H7 (cell line): ENCODE results near the gene APOL2. TPM values are rescaled to one million over a fixed set of nuclear protein-coding genes. Genes with fewer than 3 reads are reported as not detected.
"Not testable (repeated sequence)": the region's sequence is repeated elsewhere in the genome, so short reads cannot be mapped to it uniquely, and the experiment has no call there.

ENCODE experiments used
- DNase-seq: peaks from one replicate; pipeline ENCODE4 v3.0.0; 2012
- H3K27me3 ChIP-seq: 2 replicates; pipeline ENCODE4 v1.6.0; 2011; ENCODE audit warnings: mild to moderate bottlenecking, low read length; ENCODE audit not compliant: control insufficient read depth, insufficient read depth
- H3K36me3 ChIP-seq: replicated peaks from 2 replicates; pipeline ENCODE4 v1.5.1; 2011; ENCODE audit warnings: low read length; ENCODE audit not compliant: control insufficient read depth, insufficient read depth
- H3K4me3 ChIP-seq: 2 replicates; pipeline ENCODE4 v1.5.1; 2011; ENCODE audit warnings: low read depth, mild to moderate bottlenecking, control low read depth, low read length, moderate library complexity; ENCODE audit not compliant: insufficient read depth
- total RNA-seq: library from RNA; depleted of rRNA; stranded (reverse); fragments of >200 nt; shearing (Covaris generic); gene quantifications from 2 replicates; pipeline ENCODE4 v1.2.3, GENCODE V29; 2014

Gene APOL2
- total RNA-seq, 1 experiment from 2014 or later = 18.0 TPM

DNA sequence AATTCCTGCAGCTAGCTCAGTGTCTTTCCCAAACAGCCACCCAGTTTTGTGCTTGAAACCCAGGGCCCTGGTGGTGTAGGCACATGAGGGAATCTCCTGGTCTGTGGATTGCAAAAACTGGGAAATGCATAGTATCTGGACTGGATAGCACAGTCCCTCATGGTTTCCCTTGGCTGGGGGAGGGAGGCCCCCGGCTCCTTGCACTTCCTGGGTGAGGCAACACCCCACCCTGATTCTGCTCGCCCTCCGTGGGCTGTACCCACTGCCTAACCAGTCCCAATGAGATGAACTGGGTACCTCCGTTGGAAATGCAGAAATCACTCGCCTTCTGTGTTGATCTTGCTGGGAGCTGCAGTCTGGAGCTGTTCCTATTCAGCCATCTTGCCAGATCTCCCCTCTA is 32.6 kb upstream of the APOL2 start:
- not testable (repeated sequence) for DNase-seq, H3K36me3 ChIP-seq, H3K27me3 ChIP-seq

DNA sequence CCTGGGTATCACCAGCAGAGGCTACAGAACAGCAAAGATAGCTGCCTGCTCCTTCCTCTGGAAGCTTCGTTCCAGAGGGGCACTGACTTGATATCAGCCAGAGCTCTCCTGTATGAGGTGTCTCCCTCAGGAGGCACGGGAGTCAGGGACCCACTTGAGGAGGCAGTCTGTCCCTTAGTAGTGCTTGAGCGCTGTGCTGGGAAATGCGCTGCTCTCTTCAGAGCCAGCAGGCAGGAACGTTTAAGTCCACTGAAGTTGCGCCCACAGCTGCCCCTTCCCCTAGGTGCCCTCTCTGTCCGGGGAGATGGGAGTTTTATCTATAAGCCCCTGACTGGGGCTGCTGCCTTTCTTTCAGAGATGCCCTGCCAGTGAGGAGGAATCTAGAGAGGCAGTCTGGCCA is 31.9 kb upstream of the APOL2 start:
- not testable (repeated sequence) for DNase-seq

More for the DNA sequence above, 32.6 kb upstream of the APOL2 start:
- not testable (repeated sequence) for H3K4me3 ChIP-seq

DNA sequence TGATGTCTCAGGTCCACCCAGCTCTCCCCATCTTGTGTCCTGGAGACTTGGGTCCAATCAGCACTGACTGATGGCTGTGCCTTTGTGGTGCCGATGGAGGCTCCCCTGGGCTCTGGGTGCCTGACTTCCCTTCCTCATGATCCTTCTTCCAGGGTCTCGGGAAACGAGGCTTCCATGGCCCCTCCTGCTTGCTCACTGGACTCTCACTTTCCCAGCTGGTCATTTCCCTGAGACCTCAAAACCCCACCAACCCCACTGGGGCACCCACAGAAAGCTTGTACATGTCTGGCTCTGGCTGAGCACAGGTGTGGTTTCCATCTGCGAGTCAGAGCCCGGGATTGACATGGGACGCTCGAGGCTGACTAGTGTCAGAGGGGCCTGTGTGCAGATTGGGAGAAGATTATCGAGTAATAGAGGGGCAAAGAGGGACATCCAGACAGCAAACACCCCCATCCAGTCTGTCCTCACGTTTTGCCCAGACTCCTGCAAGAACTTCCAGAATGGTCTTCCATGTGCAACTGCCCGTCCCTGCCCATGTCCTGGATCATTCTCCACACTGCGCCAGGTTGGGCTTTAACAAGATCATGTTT is 28.7 kb upstream of the APOL2 start:
- no peak for DNase-seq
- Histone ChIP-seq H3K4me3 (no peak overlapping the region), H3K27me3 (no peaks in the 10 kb centered on the region; the same call in 1 of the 2 replicates), H3K36me3 (no peaks in the 10 kb centered on the region)

More for the DNA sequence above, 31.9 kb upstream of the APOL2 start:
- H3K4me3 ChIP-seq, H3K36me3 ChIP-seq, H3K27me3 ChIP-seq: not testable (repeated sequence)

DNA sequence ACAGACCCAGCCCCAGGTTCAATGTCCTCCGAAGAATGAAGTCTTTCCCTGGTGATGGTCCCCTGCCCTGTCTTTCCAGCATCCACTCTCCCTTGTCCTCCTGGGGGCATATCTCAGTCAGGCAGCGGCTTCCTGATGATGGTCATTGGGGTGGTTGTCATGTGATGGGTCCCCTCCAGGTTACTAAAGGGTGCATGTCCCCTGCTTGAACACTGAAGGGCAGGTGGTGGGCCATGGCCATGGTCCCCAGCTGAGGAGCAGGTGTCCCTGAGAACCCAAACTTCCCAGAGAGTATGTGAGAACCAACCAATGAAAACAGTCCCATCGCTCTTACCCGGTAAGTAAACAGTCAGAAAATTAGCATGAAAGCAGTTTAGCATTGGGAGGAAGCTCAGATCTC is 27.7 kb upstream of the APOL2 start:
- H3K27me3 ChIP-seq = no peaks in the 10 kb centered on the region; the same call in 1 of the 2 replicates
- DNase-seq = no peak
- H3K36me3 ChIP-seq = no peaks in the 10 kb centered on the region
- no peak overlapping the region for H3K4me3 ChIP-seq

DNA sequence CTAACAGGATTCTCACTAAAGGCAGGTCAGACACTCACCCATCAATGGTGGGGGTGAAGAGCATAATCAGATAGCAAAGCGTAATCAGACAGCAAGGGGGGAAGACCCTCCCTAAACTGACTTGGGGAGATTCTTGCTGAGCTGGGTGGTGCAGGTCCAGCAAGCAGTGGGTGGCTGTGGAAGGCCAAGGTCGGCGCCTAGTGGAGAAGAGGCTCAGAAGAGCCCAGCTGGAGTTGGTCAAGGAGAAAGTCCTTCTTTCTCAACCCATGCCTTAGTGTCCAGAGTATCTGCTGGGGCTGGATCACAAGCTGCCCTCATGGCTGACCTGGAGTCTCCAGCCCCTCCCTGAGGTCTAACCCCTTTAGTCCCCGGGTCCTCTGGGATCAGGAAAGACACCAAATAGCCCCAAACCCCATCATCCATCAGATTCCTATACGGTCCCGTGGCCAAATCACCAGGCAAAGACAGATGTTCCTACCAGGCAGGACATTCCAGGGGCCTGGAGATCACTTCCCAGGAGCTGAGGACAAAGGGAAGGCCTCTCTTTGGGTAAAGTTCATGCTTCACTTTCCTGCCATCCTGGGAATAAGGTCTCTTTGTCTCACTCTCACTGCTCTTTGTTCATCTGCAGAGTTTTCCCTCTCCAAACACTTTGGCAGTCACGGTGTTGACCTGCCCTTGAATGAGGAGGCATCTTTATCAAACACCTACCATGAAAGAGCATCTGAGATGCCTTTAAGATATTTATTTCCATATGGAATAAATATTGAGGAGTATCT is 24.7 kb upstream of the APOL2 start:
- H3K4me3 ChIP-seq, H3K36me3 ChIP-seq, DNase-seq, H3K27me3 ChIP-seq: not testable (repeated sequence)

DNA sequence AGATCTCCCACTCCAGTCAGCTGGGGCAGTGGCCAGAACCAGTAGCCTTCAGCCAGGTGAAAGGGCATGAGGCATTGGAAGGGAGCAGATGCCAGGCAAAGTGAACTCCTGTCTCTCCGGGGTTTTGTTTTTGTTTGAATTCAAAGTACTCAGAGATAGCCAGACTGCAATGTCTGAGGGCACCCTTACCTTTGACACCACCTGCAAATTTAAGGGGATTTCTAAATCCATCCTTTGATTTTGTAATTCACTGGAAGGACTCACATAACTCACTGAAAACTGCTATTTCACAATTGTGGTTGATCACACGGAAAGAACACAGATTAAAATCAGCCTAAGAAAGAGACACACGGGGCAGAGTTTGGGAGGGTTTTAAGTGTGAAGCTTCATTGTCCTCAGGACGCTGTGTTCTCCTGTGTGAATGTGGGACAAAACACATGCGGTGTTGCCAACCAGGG is 23.9 kb upstream of the APOL2 start:
- not testable (repeated sequence) for H3K27me3 ChIP-seq, H3K36me3 ChIP-seq, DNase-seq, H3K4me3 ChIP-seq

DNA sequence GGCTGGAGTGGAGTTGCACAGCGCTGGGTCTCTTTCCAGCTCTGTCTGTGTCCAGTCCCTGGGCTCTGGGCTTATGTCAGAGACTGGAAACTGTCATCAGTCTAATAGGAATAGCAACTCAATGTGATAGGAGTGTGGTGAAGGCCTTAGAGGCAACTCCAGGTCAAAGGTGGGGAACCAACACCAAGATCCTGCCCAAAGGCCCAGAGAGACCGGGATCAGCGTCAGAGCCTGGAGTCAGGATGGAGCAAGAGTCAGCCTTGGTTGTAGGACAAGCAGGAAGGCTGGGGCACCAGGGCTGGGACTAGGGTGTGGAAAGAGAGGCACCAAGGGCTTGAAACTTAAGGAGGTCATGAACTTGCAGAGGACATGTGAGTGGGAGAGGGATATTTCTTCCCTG is 23.0 kb upstream of the APOL2 start:
- not testable (repeated sequence) for H3K36me3 ChIP-seq, H3K27me3 ChIP-seq, H3K4me3 ChIP-seq, DNase-seq

DNA sequence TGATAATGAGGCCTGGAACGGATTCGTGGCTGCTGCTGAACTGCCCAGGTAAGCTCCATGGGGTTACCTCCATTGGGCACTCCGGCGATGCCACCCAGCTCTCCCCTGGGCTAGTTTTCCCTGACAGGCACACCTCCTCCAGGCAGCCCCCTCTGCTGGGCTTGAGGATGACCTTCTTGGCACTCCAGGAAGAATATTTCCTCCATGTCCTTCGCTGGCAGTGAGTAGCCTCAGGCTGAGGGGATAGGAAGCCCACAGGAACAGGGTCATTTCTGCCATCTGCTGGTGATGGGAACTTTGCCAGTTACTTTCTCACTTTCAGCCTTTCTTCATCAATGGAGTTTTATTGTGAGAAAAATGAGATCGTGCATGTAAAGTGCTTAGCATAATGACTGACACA is 22.3 kb upstream of the APOL2 start:
- H3K36me3 ChIP-seq, H3K27me3 ChIP-seq, H3K4me3 ChIP-seq: not testable (repeated sequence)
- peak; percentile 33 for DNase-seq

DNA sequence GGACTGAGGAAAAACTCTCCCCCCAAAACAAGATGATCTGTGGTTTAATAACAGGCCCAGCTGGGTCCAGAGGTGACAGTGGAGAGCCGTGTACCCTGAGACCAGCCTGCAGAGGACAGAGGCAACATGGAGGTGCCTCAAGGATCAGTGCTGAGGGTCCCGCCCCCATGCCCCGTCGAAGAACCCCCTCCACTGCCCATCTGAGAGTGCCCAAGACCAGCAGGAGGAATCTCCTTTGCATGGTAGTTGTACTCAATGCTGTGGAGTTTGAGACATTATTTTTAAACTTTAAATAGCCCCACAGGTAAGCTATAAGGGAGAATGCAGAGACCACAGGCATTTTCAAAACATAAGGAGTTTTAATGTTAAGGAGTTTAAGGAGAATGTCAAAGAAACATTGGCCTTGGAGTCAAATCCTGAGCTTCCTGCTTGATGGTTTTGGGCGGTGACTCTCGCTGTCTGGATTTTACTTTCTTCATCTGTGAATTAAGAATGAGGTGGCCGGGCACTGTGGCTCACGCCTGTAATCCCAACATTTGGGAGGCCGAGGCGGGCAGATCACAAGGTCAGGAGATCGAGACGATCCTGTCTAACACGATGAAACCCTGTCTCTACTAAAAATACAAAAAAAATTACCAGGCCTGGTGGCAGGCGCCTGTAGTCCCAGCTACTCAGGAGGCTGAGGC is 20.4 kb upstream of the APOL2 start:
- no peak for DNase-seq
- Histone ChIP-seq H3K27me3 (no peaks in the 10 kb centered on the region), H3K4me3 (no peak overlapping the region), H3K36me3 (no peaks in the 10 kb centered on the region)

DNA sequence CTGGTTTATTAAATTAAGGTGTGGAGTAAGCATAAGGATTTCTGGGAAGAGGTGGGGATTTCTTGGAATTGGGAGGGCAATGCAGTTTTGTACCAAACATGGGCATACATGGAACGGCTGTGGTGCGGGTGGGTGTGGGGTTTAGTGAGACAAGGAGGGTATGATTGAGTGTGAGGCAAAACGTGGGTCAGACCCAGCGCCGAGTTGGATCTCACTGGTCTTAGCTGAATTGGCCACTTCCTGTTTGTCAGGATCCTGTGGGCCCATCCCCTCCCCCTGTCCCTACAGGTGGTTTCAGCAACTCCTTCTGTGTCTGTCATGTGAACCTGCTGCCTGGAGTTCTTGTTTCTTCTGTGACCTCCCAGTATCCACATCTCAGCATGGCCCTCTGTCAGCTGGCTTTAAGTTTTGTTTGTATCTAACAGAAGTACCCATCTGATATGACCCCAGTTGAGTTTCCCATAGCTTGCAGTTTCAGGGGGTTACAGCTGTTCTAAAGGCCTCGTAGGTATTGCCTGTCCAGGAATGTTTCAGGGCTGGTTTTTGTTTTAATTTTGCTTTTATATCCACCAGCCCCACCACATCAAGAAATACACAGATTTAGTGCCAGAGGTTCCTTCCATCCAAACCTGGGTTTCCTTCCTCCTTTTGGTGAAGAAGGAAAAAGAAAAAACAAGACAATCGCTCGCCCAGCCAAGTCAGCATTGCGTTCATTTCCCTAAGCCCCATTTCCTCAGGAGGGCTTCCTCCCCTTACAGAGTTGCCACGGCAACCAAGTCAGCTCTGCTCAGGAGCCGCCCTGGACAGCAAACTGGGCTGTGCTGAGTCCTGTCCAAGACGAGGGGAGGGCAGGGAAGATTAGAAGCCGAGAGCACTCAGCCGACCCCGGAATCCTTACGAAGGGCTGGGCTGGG is 19.6 kb upstream of the APOL2 start:
- H3K36me3 ChIP-seq = no peaks in the 10 kb centered on the region
- no peak overlapping the region for H3K4me3 ChIP-seq
- peak; percentile 72 for DNase-seq
- H3K27me3 ChIP-seq = no peaks in the 10 kb centered on the region

DNA sequence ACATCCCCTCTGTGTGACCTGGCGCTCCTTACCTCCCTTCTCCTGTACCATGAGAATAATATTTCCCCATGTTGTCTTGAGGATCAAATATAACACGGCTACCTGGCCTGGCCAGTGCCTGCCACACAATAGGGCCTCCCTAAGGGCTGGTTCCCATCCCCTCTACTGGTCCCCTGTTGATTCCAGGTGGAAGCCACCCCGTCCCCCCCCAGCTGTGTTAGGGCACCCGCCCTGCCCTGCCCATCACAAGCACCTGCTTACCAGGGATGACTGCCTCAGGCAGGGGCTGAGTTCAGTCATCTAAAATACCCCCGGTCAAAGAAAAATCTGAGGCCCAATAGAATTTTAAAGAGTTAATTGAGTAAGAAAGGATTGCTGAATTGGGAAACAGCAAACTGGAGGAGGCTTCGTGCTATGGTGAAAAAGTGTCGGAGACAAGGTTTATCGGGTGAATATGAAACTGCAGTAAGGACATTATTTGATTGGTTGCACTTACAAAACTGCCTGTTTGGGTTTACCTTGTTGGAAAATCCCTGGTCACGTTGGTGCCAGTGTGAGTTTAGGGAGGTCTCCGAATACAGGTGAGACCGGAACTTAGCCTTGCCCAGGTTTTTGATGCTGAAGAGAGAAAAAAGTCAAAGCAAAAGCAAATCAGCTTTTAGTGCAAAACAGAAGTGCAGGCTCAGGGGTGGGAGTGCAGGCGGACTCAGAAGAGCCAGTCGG is 18.8 kb upstream of the APOL2 start:
- no peak for DNase-seq
- Histone ChIP-seq H3K36me3 (no peaks in the 10 kb centered on the region), H3K27me3 (no peaks in the 10 kb centered on the region), H3K4me3 (no peak overlapping the region)

DNA sequence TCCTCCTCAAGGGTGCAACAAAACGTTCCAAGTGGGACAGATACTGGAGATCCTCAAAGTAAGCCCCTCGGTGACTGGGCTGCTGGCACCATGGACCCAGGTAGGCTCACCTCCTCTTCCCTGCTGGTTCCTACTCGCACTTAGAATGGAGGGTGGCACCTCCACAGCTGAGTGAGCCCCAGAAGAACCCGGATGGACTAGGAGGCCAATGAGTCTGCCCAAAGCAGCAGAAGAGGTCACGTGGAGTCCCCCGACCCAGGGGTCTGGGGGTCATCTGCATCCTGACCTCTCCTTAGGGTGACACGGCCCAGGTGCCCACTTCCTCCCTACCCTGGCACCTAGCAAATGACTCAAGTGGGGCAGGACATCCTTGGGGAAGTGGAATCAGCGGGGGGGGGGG is 18.0 kb upstream of the APOL2 start:
- Histone ChIP-seq H3K27me3 (no peaks in the 10 kb centered on the region), H3K36me3 (no peaks in the 10 kb centered on the region), H3K4me3 (no peak overlapping the region)
- DNase-seq = no peak

DNA sequence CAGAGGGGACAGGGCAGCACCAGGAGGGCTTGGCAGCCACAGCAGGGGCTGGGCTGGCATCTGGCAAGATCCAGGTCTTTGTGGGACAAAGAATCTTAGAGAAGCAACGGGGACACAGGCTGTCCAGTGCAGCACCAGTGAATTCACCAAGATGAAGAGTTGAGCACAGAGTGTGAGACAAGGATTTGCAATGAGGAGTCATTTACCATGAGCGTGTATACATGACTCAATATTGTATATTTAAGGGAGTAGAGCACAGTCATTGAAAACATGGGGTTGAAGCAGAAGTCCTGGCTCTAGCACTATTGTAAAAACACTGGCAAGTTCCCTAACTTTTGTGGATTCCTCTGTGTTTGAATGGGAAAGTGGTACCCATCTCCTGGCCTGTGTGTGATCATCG is 17.2 kb upstream of the APOL2 start:
- DNase-seq = no peak
- H3K36me3 ChIP-seq = no peaks in the 10 kb centered on the region
- no peak overlapping the region for H3K4me3 ChIP-seq
- H3K27me3 ChIP-seq = no peaks in the 10 kb centered on the region

DNA sequence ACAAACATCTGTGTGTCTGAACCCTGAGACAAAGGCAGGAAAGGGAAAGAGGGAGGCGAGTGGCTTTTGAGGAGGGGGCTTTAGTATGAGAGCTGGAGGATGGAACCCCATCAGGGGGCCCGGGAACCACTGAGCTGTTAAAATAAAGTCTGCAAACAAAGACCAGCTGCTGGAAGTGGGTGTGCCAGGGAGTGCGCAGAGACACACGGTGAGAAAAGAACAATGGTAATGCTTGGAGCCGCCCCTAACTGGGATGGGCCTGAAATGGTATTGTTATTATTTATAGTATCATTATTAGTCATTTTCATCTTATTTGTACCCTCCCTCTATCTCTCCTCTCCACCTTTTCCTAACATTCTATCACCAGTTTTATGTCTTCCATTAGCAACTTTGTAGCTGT is 16.2 kb upstream of the APOL2 start:
- H3K4me3 ChIP-seq, DNase-seq, H3K36me3 ChIP-seq, H3K27me3 ChIP-seq: not testable (repeated sequence)
